ENCODE data around the gene PHKA2.

Gene PHKA2

GRCh38 chrX:18875256-18875878 is 108.5 kb downstream of the PHKA2 start:
- Histone ChIP-seq H3K4me3 (ENCODE audit: insufficient read depth, low read depth, low read length) (no peak overlapping the region), H3K9me3 (ENCODE audit: control insufficient read depth, low read length) (no peaks in the 10 kb centered on the region), H3K27ac (ENCODE audit: insufficient read depth, low read depth, low read length, poor library complexity, severe bottlenecking) (no peak overlapping the region), H3K4me1 (ENCODE audit: control insufficient read depth, insufficient read depth, low read length) (no peaks in the 10 kb centered on the region), H3K27me3 (ENCODE audit: control insufficient read depth, insufficient read depth, low read length, poor library complexity, severe bottlenecking) (no peaks in the 10 kb centered on the region), H3K36me3 (ENCODE audit: control insufficient read depth, insufficient read depth, low read length) (no peaks in the 10 kb centered on the region)
- 84 to 86% methylated on average over 15 of the region's 15 CpGs for WGBS, 2 experiments

GRCh38 chrX:18874560-18875255 is 109.2 kb downstream of the PHKA2 start:
- Histone ChIP-seq H3K27me3 (ENCODE audit: control insufficient read depth, insufficient read depth, low read length, poor library complexity, severe bottlenecking) (no peaks in the 10 kb centered on the region), H3K36me3 (ENCODE audit: control insufficient read depth, insufficient read depth, low read length) (no peaks in the 10 kb centered on the region), H3K4me3 (ENCODE audit: insufficient read depth, low read depth, low read length) (no peak overlapping the region), H3K4me1 (ENCODE audit: control insufficient read depth, insufficient read depth, low read length) (no peaks in the 10 kb centered on the region), H3K27ac (ENCODE audit: insufficient read depth, low read depth, low read length, poor library complexity, severe bottlenecking) (no peak overlapping the region), H3K9me3 (ENCODE audit: control insufficient read depth, low read length) (no peaks in the 10 kb centered on the region)
- WGBS, 2 experiments = 92 to 94% methylated on average over 27 of the region's 27 CpGs

- H3K9me3 ChIP-seq (ENCODE audit: control insufficient read depth, low read length) = no peaks in the 10 kb centered on the region
- no peak overlapping the region for H3K4me3 ChIP-seq (ENCODE audit: insufficient read depth, low read depth, low read length)
- no peaks in the 10 kb centered on the region for H3K27me3 ChIP-seq (ENCODE audit: control insufficient read depth, insufficient read depth, low read length, poor library complexity, severe bottlenecking)
- no peak overlapping the region for H3K27ac ChIP-seq (ENCODE audit: insufficient read depth, low read depth, low read length, poor library complexity, severe bottlenecking)
- 94% methylated on average over 12 of the region's 12 CpGs for WGBS, 2 experiments
- no peaks in the 10 kb centered on the region for H3K36me3 ChIP-seq (ENCODE audit: control insufficient read depth, insufficient read depth, low read length)
- no peaks in the 10 kb centered on the region for H3K4me1 ChIP-seq (ENCODE audit: control insufficient read depth, insufficient read depth, low read length)
Measured at GRCh38 chrX:18873836-18874235, 110.1 kb downstream of the PHKA2 start.

GRCh38 chrX:18873189-18873791 is 110.6 kb downstream of the PHKA2 start:
- WGBS, 2 experiments = 91 to 93% methylated on average over 27 of the region's 27 CpGs
- Histone ChIP-seq H3K9me3 (ENCODE audit: control insufficient read depth, low read length) (no peaks in the 10 kb centered on the region), H3K36me3 (ENCODE audit: control insufficient read depth, insufficient read depth, low read length) (no peaks in the 10 kb centered on the region), H3K4me1 (ENCODE audit: control insufficient read depth, insufficient read depth, low read length) (no peaks in the 10 kb centered on the region), H3K27ac (ENCODE audit: insufficient read depth, low read depth, low read length, poor library complexity, severe bottlenecking) (no peak overlapping the region), H3K27me3 (ENCODE audit: control insufficient read depth, insufficient read depth, low read length, poor library complexity, severe bottlenecking) (no peaks in the 10 kb centered on the region), H3K4me3 (ENCODE audit: insufficient read depth, low read depth, low read length) (no peak overlapping the region)

- no peak overlapping the region for H3K27ac ChIP-seq (ENCODE audit: insufficient read depth, low read depth, low read length, poor library complexity, severe bottlenecking)
- no peaks in the 10 kb centered on the region for H3K36me3 ChIP-seq (ENCODE audit: control insufficient read depth, insufficient read depth, low read length)
- no peaks in the 10 kb centered on the region for H3K9me3 ChIP-seq (ENCODE audit: control insufficient read depth, low read length)
- no peaks in the 10 kb centered on the region for H3K27me3 ChIP-seq (ENCODE audit: control insufficient read depth, insufficient read depth, low read length, poor library complexity, severe bottlenecking)
- H3K4me1 ChIP-seq (ENCODE audit: control insufficient read depth, insufficient read depth, low read length) = no peaks in the 10 kb centered on the region
- WGBS, 2 experiments = 94 to 95% methylated on average over 8 of the region's 8 CpGs
- H3K4me3 ChIP-seq (ENCODE audit: insufficient read depth, low read depth, low read length) = no peak overlapping the region
Measured at GRCh38 chrX:18872621-18873020, 111.3 kb downstream of the PHKA2 start.

- H3K27ac ChIP-seq (ENCODE audit: insufficient read depth, low read depth, low read length, poor library complexity, severe bottlenecking) = no peak overlapping the region
- no peak overlapping the region for H3K4me3 ChIP-seq (ENCODE audit: insufficient read depth, low read depth, low read length)
- no peaks in the 10 kb centered on the region for H3K9me3 ChIP-seq (ENCODE audit: control insufficient read depth, low read length)
- no peaks in the 10 kb centered on the region for H3K36me3 ChIP-seq (ENCODE audit: control insufficient read depth, insufficient read depth, low read length)
- no peaks in the 10 kb centered on the region for H3K27me3 ChIP-seq (ENCODE audit: control insufficient read depth, insufficient read depth, low read length, poor library complexity, severe bottlenecking)
- H3K4me1 ChIP-seq (ENCODE audit: control insufficient read depth, insufficient read depth, low read length) = no peaks in the 10 kb centered on the region
- WGBS, 2 experiments = 84 to 88% methylated on average over 12 of the region's 12 CpGs
Measured at GRCh38 chrX:18871970-18872369, 111.9 kb downstream of the PHKA2 start.

- no peak overlapping the region for H3K4me3 ChIP-seq (ENCODE audit: insufficient read depth, low read depth, low read length)
- H3K27ac ChIP-seq (ENCODE audit: insufficient read depth, low read depth, low read length, poor library complexity, severe bottlenecking) = no peak overlapping the region
- H3K36me3 ChIP-seq (ENCODE audit: control insufficient read depth, insufficient read depth, low read length) = no peaks in the 10 kb centered on the region
- H3K27me3 ChIP-seq (ENCODE audit: control insufficient read depth, insufficient read depth, low read length, poor library complexity, severe bottlenecking) = no peaks in the 10 kb centered on the region
- WGBS, 2 experiments = 91 to 92% methylated on average over 10 of the region's 10 CpGs
- H3K4me1 ChIP-seq (ENCODE audit: control insufficient read depth, insufficient read depth, low read length) = no peaks in the 10 kb centered on the region
- H3K9me3 ChIP-seq (ENCODE audit: control insufficient read depth, low read length) = no peaks in the 10 kb centered on the region
Measured at GRCh38 chrX:18871161-18871890, 112.6 kb downstream of the PHKA2 start.

GRCh38 chrX:18864390-18864920 is 119.5 kb downstream of the PHKA2 start:
- H3K27me3 ChIP-seq (ENCODE audit: control insufficient read depth, insufficient read depth, low read length, poor library complexity, severe bottlenecking) = no peaks in the 10 kb centered on the region
- WGBS, 2 experiments = 87 to 90% methylated on average over 15 of the region's 15 CpGs

GRCh38 chrX:18861511-18861910 is 122.4 kb downstream of the PHKA2 start:
- H3K27me3 ChIP-seq (ENCODE audit: control insufficient read depth, insufficient read depth, low read length, poor library complexity, severe bottlenecking) = no peaks in the 10 kb centered on the region
- WGBS, 2 experiments = 95 to 100% methylated on average over 5 of the region's 5 CpGs
- H3K4me1 ChIP-seq (ENCODE audit: control insufficient read depth, insufficient read depth, low read length) = no peaks in the 10 kb centered on the region
- H3K27ac ChIP-seq (ENCODE audit: insufficient read depth, low read depth, low read length, poor library complexity, severe bottlenecking) = no peak overlapping the region
- H3K36me3 ChIP-seq (ENCODE audit: control insufficient read depth, insufficient read depth, low read length) = no peaks in the 10 kb centered on the region
- no peak overlapping the region for H3K4me3 ChIP-seq (ENCODE audit: insufficient read depth, low read depth, low read length)
- H3K9me3 ChIP-seq (ENCODE audit: control insufficient read depth, low read length) = no peaks in the 10 kb centered on the region

More at GRCh38 chrX:18864390-18864920, 119.5 kb downstream of the PHKA2 start:
- Histone ChIP-seq H3K36me3 (ENCODE audit: control insufficient read depth, insufficient read depth, low read length) (no peaks in the 10 kb centered on the region), H3K9me3 (ENCODE audit: control insufficient read depth, low read length) (no peaks in the 10 kb centered on the region), H3K27ac (ENCODE audit: insufficient read depth, low read depth, low read length, poor library complexity, severe bottlenecking) (no peak overlapping the region), H3K4me1 (ENCODE audit: control insufficient read depth, insufficient read depth, low read length) (no peaks in the 10 kb centered on the region), H3K4me3 (ENCODE audit: insufficient read depth, low read depth, low read length) (no peak overlapping the region)

- H3K4me1 ChIP-seq (ENCODE audit: control insufficient read depth, insufficient read depth, low read length) = no peaks in the 10 kb centered on the region
- no CpG with 5 or more reads among the region's 1 CpG for WGBS, 2 experiments
- H3K9me3 ChIP-seq (ENCODE audit: control insufficient read depth, low read length) = no peaks in the 10 kb centered on the region
- no peak overlapping the region for H3K4me3 ChIP-seq (ENCODE audit: insufficient read depth, low read depth, low read length)
- H3K36me3 ChIP-seq (ENCODE audit: control insufficient read depth, insufficient read depth, low read length) = no peaks in the 10 kb centered on the region
- no peaks in the 10 kb centered on the region for H3K27me3 ChIP-seq (ENCODE audit: control insufficient read depth, insufficient read depth, low read length, poor library complexity, severe bottlenecking)
- H3K27ac ChIP-seq (ENCODE audit: insufficient read depth, low read depth, low read length, poor library complexity, severe bottlenecking) = no peak overlapping the region
Measured at GRCh38 chrX:18856645-18856997, 127.3 kb downstream of the PHKA2 start.

Data from ectodermal cell (in vitro differentiated cells).